ENCODE measurements around the gene ZNF775.

GRCh38 chr7:150393325-150393724 is 14.2 kb downstream of the ZNF775 start:
- TF ChIP-seq POLR2A (IDR thresholded peaks at IDR 0.05; ENCODE audit: insufficient read depth in 1 of 2, low read depth in 2 of 2, low read length in 2 of 2), result no peak
- TF ChIP-seq ZFP90 (CRISPR knock-in tag; IDR thresholded peaks at IDR 0.05; ENCODE audit: borderline replicate concordance), result no peak
